ENCODE data around the gene EXOC7.
"Not testable (repeated sequence)": the region's sequence is repeated elsewhere in the genome, so short reads cannot be mapped to it uniquely, and the experiment has no call there.

The EXOC7 gene

GRCh38 chr17:76075364-76076145 is 28.0 kb downstream of the EXOC7 start:
- peak; percentile 24 for DNase-seq

- DNase-seq: no peak
Observed at GRCh38 chr17:76074390-76075363, 28.9 kb downstream of the EXOC7 start, which contains the start of gene GALR2. TSS of gene GALR2 (plus strand) at chr17:76074781. CDS start at chr17:76074884, 103 bp downstream.

- peak; percentile 95 for DNase-seq
Observed at GRCh38 chr17:76072148-76072858, 31.3 kb downstream of the EXOC7 start, which contains the start of gene SRP68. TSS of gene SRP68 (minus strand) at chr17:76072517. CDS start at chr17:76072491, 26 bp downstream.

GRCh38 chr17:76071531-76072147 is 31.9 kb downstream of the EXOC7 start:
- DNase-seq: no peak

- no peak for DNase-seq
Observed at GRCh38 chr17:76065775-76066174, 37.8 kb downstream of the EXOC7 start.

- DNase-seq: no peak
Observed at GRCh38 chr17:76063875-76064546, 39.6 kb downstream of the EXOC7 start.

- not testable (repeated sequence) for DNase-seq
Observed at GRCh38 chr17:76058264-76058663, 45.3 kb downstream of the EXOC7 start.

- DNase-seq: no peak
Observed at GRCh38 chr17:76056882-76057281, 46.7 kb downstream of the EXOC7 start.

GRCh38 chr17:76054112-76054476 is 49.5 kb downstream of the EXOC7 start:
- no peak for DNase-seq

- no peak for DNase-seq
Observed at GRCh38 chr17:76053246-76054111, 50.1 kb downstream of the EXOC7 start.

- DNase-seq: no peak
Observed at GRCh38 chr17:76051561-76051960, 52.0 kb downstream of the EXOC7 start.

GRCh38 chr17:76050538-76051467 is 52.8 kb downstream of the EXOC7 start:
- DNase-seq: no peak

GRCh38 chr17:76049836-76050537 is 53.6 kb downstream of the EXOC7 start:
- no peak for DNase-seq

GRCh38 chr17:76049239-76049638 is 54.3 kb downstream of the EXOC7 start:
- no peak for DNase-seq

- DNase-seq: no peak
Observed at GRCh38 chr17:76048711-76049110, 54.9 kb downstream of the EXOC7 start.

GRCh38 chr17:76048025-76048605 is 55.5 kb downstream of the EXOC7 start:
- no peak for DNase-seq

- no peak for DNase-seq
Observed at GRCh38 chr17:76046064-76046463, 57.5 kb downstream of the EXOC7 start.

- not testable (repeated sequence) for DNase-seq
Observed at GRCh38 chr17:76044475-76045007, 59.0 kb downstream of the EXOC7 start.
